Memory B cell (primary cell): ENCODE results near the gene RTN4RL1.

ENCODE experiments used
- ATAC-seq: fragments of 150-1000 bp; cut with Tn5 transposase; 2 replicates; pipeline ENCODE4 v1.10.0; 2021; ENCODE audit warnings: low read depth, mild to moderate bottlenecking, moderate library complexity
- DNase-seq, 2 donors: peaks; one replicate each; pipeline ENCODE4 v3.0.0; 2022; ENCODE audit warnings: low spot score in 2 of 2
- H3K27ac Mint-ChIP-seq: one replicate; pipeline ENCODE4 v1.8.0; 2022; ENCODE audit warnings: mild to moderate bottlenecking, moderate library complexity, mixed read lengths
- H3K27me3 Mint-ChIP-seq: one replicate; pipeline ENCODE4 v1.8.0; 2022; ENCODE audit warnings: mixed read lengths
- H3K36me3 Mint-ChIP-seq: one replicate; pipeline ENCODE4 v1.8.0; 2022; ENCODE audit warnings: mild to moderate bottlenecking, mixed read lengths
- H3K4me1 Mint-ChIP-seq: one replicate; pipeline ENCODE4 v1.8.0; 2022; ENCODE audit warnings: mixed read lengths
- H3K4me3 Mint-ChIP-seq: one replicate; pipeline ENCODE4 v1.8.0; 2022; ENCODE audit warnings: mild to moderate bottlenecking, moderate library complexity, mixed read lengths
- H3K9me3 Mint-ChIP-seq: one replicate; pipeline ENCODE4 v1.8.0; 2022; ENCODE audit warnings: mixed read lengths

RTN4RL1 gene

GRCh38 chr17:1947743-1948516, 77.2 kb downstream of the RTN4RL1 start:
- ATAC-seq (no peak), DNase-seq (no peak)
- H3K4me1 Mint-ChIP-seq = peaks cover 2% of the 10 kb centered on the region
- no peak overlapping the region for H3K4me3 Mint-ChIP-seq
- H3K27me3 Mint-ChIP-seq = peaks cover 17% of the 10 kb centered on the region
- peaks cover 4% of the 10 kb centered on the region for H3K9me3 Mint-ChIP-seq
- no peak overlapping the region for H3K27ac Mint-ChIP-seq
- H3K36me3 Mint-ChIP-seq = no peaks in the 10 kb centered on the region

GRCh38 chr17:1947229-1947742, 77.8 kb downstream of the RTN4RL1 start:
- DNase-seq (no peak), ATAC-seq (no peak)
- no peak overlapping the region for H3K27ac Mint-ChIP-seq
- H3K9me3 Mint-ChIP-seq = peaks cover 4% of the 10 kb centered on the region
- H3K27me3 Mint-ChIP-seq = peaks cover 17% of the 10 kb centered on the region
- H3K4me3 Mint-ChIP-seq = no peak overlapping the region
- peaks cover 2% of the 10 kb centered on the region for H3K4me1 Mint-ChIP-seq
- H3K36me3 Mint-ChIP-seq = no peaks in the 10 kb centered on the region

DNA sequence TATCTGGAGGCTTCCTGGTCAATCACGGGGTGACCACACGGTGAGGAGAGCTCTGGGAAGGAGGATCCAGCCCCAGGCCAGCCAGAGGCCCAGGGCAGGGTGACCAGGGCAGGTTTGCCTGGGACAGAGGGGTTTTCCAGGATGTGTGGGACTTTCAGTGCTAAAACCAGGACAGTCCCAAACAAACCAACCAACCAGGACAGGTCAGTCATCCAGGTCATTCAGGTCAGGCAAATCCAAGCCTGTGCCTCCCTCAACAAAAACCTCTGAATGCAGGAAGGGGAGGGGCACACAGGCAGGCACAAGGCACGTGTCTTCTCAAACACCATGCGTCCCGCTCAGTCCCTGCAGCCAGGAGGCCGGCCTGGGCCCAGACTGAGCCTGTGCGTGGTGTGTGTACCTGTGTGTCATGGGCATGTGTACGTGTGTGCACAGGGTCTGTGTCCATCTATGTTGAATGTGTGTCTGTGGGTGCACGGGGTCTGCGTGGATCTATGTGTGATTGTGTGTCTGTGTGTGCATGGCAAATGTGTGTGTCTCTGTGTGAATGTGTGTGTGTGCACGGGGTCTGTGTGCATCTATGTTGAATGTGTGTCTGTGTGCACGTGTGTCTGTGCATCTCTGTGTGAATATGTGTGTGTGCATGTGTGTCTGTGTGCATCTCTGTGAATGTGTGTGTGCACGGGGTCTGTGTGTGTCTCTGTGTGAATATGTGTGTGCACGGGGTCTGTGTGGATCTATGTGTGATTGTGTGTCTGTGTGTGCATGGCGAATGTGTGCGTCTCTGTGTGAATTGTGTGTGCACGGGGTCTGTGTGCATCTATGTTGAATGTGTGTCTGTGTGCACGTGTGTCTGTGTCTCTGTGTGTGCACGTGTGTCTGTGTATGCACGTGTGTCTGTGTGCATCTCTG, 78.9 kb downstream of the RTN4RL1 start:
- H3K36me3 Mint-ChIP-seq = no peaks in the 10 kb centered on the region
- peaks cover 14% of the 10 kb centered on the region for H3K27me3 Mint-ChIP-seq
- H3K9me3 Mint-ChIP-seq = peaks cover 4% of the 10 kb centered on the region
- H3K4me3 Mint-ChIP-seq = no peak overlapping the region
- ATAC-seq (no peak), DNase-seq (no peak)
- H3K27ac Mint-ChIP-seq = no peak overlapping the region
- H3K4me1 Mint-ChIP-seq = no peaks in the 10 kb centered on the region

- H3K9me3 Mint-ChIP-seq = peaks cover 4% of the 10 kb centered on the region
- no peak overlapping the region for H3K27ac Mint-ChIP-seq
- H3K4me3 Mint-ChIP-seq = no peak overlapping the region
- no peaks in the 10 kb centered on the region for H3K36me3 Mint-ChIP-seq
- H3K4me1 Mint-ChIP-seq = no peaks in the 10 kb centered on the region
- no peak for ATAC-seq
- no peak for DNase-seq
- peaks cover 13% of the 10 kb centered on the region for H3K27me3 Mint-ChIP-seq
These were observed 79.5 kb downstream of the RTN4RL1 start for GRCh38 chr17:1945621-1946020.

DNA sequence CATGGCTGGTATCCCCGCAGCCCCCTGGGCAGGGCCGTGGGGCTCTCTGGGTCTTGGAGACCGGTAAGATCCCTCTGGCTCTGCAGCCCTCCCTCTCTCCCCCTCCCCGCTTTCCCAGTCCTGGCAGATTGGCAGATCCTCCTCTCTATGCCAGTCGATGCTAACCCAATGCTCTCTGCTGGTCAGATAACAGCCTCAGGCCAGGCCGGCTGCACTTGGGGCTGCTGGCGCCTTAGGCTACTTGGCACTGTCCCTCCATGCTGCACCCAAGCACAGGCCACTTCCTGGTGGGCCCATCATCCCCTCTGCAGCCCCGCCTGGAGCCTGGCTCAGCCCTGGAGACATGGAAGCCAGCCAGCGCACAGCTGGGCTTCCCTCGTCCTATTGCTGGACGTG, 81.7 kb downstream of the RTN4RL1 start:
- H3K27ac Mint-ChIP-seq = no peak overlapping the region
- no peak overlapping the region for H3K4me3 Mint-ChIP-seq
- ATAC-seq (no peak), DNase-seq (no peak)
- H3K27me3 Mint-ChIP-seq = peaks cover 6% of the 10 kb centered on the region
- H3K36me3 Mint-ChIP-seq = no peaks in the 10 kb centered on the region
- no peaks in the 10 kb centered on the region for H3K4me1 Mint-ChIP-seq
- H3K9me3 Mint-ChIP-seq = peaks cover 4% of the 10 kb centered on the region

- peaks cover 4% of the 10 kb centered on the region for H3K9me3 Mint-ChIP-seq
These were observed 82.3 kb downstream of the RTN4RL1 start for GRCh38 chr17:1942666-1943435.

DNA sequence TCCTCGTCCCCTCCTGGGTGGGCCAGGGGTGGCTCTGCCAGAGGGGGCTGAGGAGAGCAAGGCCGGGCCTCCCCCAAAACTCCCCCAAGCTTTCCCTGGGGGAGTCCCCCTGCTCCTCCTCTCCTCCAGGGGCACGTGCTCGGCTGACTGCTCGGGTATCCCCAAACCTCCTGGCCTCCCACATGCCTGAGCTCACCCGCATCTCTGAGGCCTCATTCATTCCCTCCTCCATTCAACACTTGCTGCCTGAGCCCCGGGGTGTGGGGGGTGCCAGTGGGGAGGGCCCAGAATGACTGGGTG, 83.1 kb downstream of the RTN4RL1 start:
- Mint-ChIP-seq H3K27me3 (peaks cover 6% of the 10 kb centered on the region), H3K9me3 (peaks cover 4% of the 10 kb centered on the region), H3K4me1 (no peaks in the 10 kb centered on the region), H3K4me3 (no peak overlapping the region), H3K36me3 (no peaks in the 10 kb centered on the region), H3K27ac (no peak overlapping the region)
- ATAC-seq = no peak
- DNase-seq = no peak

More at GRCh38 chr17:1942666-1943435, 82.3 kb downstream of the RTN4RL1 start:
- no peaks in the 10 kb centered on the region for H3K36me3 Mint-ChIP-seq
- DNase-seq = no peak
- no peaks in the 10 kb centered on the region for H3K4me1 Mint-ChIP-seq
- no peak overlapping the region for H3K4me3 Mint-ChIP-seq
- H3K27ac Mint-ChIP-seq = no peak overlapping the region
- ATAC-seq = no peak
- peaks cover 6% of the 10 kb centered on the region for H3K27me3 Mint-ChIP-seq

DNA sequence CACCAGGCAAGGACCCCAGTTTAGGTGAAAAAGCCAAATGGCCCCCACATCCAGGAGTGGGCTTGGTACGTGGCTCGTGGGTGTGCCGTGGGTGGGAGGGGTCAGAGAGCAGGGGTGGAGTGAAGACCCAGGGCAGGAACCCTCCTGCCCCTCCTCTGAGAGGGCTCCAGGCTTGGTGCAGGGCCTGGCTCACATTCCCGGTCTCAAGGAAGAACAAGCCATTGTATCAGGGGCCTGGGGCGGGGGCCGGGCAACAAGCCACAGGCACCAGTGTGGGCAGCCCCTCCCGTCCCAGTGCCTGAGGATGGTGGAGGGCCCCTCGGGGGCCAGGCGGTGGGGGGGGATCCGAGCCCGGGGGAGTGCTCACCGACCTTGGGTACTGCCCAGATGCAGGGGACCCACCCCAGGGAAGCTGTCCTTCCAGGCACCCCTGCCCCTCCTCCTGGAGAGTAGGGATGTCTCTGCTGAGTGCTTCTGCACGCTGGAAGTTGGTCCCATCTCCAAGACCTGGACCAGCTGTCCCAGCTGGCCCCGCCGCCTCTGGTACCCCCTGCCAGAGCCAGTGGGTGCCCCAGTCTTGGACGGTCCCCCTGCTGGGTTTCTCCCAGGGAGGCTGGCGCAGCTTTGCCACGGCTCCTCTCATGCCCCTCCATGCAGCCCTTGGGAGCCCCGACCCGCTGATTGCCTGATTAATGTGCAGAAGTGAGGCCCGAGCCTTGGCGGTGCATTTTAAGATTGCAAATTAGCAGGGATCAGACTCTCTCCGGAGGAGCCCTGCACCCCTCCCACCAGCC, 83.7 kb downstream of the RTN4RL1 start:
- Mint-ChIP-seq H3K36me3 (no peaks in the 10 kb centered on the region), H3K9me3 (peaks cover under 1% of the 10 kb centered on the region), H3K27me3 (peaks cover 3% of the 10 kb centered on the region), H3K4me3 (no peak overlapping the region), H3K27ac (no peak overlapping the region), H3K4me1 (no peaks in the 10 kb centered on the region)
- no peak for ATAC-seq
- DNase-seq = no peak

- Mint-ChIP-seq H3K36me3 (no peaks in the 10 kb centered on the region), H3K27ac (no peak overlapping the region), H3K27me3 (peaks cover 3% of the 10 kb centered on the region)
These were observed 84.3 kb downstream of the RTN4RL1 start for GRCh38 chr17:1940810-1941185.

DNA sequence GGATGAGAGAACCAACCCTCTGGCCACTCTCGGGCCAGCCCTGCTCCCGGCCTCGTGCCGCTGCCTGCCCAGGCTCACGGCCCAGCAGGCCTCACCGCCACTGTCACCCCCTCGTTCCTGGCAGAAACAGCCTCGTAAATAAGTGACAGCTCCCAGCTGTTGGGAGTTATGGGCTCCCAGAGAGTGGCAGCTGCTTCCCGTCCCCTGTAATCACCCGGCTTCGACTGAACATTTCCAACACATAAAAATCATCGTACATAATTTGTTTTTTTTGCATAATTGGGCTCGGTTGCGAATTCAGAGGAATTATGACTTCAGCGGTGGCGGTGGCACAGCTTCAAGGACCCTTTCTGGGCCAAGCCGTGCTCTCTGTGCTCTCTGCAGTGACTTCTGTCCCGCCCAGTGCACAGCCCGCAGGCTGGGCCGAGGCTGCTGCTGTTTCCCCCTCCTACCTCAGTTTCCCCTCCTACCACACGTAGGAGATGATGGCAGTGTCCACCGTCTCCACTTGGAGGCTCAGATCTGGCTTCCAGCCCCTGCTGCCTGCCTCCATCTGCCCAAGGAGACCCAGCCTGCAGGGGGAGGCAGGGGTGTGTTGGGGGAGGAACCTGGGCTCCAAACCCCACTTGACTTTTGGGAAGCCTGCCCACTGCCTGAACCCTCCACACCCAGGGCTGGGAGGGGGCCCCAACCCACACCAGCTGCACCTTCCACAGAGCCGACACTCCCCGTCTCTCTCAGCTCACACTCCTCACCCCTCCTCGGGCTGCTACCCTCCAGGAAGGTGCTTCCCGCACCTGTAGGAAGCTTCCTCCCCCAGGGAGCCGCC, 84.9 kb downstream of the RTN4RL1 start:
- Mint-ChIP-seq H3K27me3 (peaks cover 6% of the 10 kb centered on the region), H3K4me3 (no peak overlapping the region), H3K4me1 (no peaks in the 10 kb centered on the region), H3K27ac (no peak overlapping the region), H3K9me3 (no peaks in the 10 kb centered on the region), H3K36me3 (no peaks in the 10 kb centered on the region)
- ATAC-seq (no peak), DNase-seq (no peak)

More at GRCh38 chr17:1940810-1941185, 84.3 kb downstream of the RTN4RL1 start:
- no peaks in the 10 kb centered on the region for H3K4me1 Mint-ChIP-seq
- ATAC-seq (no peak), DNase-seq (no peak)
- no peak overlapping the region for H3K4me3 Mint-ChIP-seq
- H3K9me3 Mint-ChIP-seq = no peaks in the 10 kb centered on the region

- Mint-ChIP-seq H3K36me3 (no peaks in the 10 kb centered on the region), H3K9me3 (no peaks in the 10 kb centered on the region), H3K4me3 (no peak overlapping the region), H3K4me1 (no peaks in the 10 kb centered on the region), H3K27me3 (peaks cover 8% of the 10 kb centered on the region), H3K27ac (no peak overlapping the region)
- no peak for DNase-seq
- no peak for ATAC-seq
These were observed 87.7 kb downstream of the RTN4RL1 start for GRCh38 chr17:1937461-1937860.

GRCh38 chr17:1936766-1937165, 88.4 kb downstream of the RTN4RL1 start:
- ATAC-seq (no peak), DNase-seq (no peak)
- H3K36me3 Mint-ChIP-seq = no peaks in the 10 kb centered on the region
- H3K4me3 Mint-ChIP-seq = no peak overlapping the region
- H3K4me1 Mint-ChIP-seq = no peaks in the 10 kb centered on the region
- H3K27me3 Mint-ChIP-seq = peaks cover 8% of the 10 kb centered on the region
- H3K27ac Mint-ChIP-seq = no peak overlapping the region
- H3K9me3 Mint-ChIP-seq = no peaks in the 10 kb centered on the region

- Mint-ChIP-seq H3K4me3 (no peak overlapping the region), H3K27me3 (peaks cover 12% of the 10 kb centered on the region), H3K9me3 (no peaks in the 10 kb centered on the region), H3K36me3 (no peaks in the 10 kb centered on the region), H3K4me1 (no peaks in the 10 kb centered on the region), H3K27ac (no peak overlapping the region)
- ATAC-seq (no peak), DNase-seq (no peak)
These were observed 90.2 kb downstream of the RTN4RL1 start for GRCh38 chr17:1934901-1935300.
